Measurements from ENCODE around the gene DNAL4. TPM values are rescaled to one million over a fixed set of nuclear protein-coding genes. Genes with fewer than 3 reads are reported as not detected.

DNAL4 gene
- total RNA-seq, 2 experiments from 2014 or later, result 1.9 to 2.7 TPM

- Mint-ChIP-seq H3K36me3 (ENCODE audit: low read depth) (no peaks in the 10 kb centered on the region), H3K27ac (no peak overlapping the region)
- POLR2A ChIA-PET, result no interaction called here
Observed at GRCh38 chr22:38839686-38840085, 45.7 kb upstream of the DNAL4 start.

GRCh38 chr22:38837414-38837928, 43.5 kb upstream of the DNAL4 start:
- intact Hi-C loops (cut with DNase I, micrococcal nuclease), result no loop called here
- no peaks in the 10 kb centered on the region for H3K36me3 Mint-ChIP-seq (ENCODE audit: low read depth)
- Histone ChIP-seq H3K4me1 (ENCODE audit: insufficient read depth, low read length) (peaks cover 13% of the 10 kb centered on the region), H3K4me3 (ENCODE audit: low read length) (no peak overlapping the region), H3K27me3 (ENCODE audit: control insufficient read depth in 1 of 2, insufficient read depth in 2 of 2, low read length in 2 of 2) (peaks cover 3 to 10% of the 10 kb centered on the region in 2 experiments), H3K9me3 (ENCODE audit: control insufficient read depth in 1 of 2, insufficient read depth in 1 of 2, low read length in 2 of 2) (no peaks in the 10 kb centered on the region), H3K27ac (ENCODE audit: low read depth in 1 of 2, low read length in 2 of 2) (no peak overlapping the region), H3K36me3 (ENCODE audit: insufficient read depth, low read length) (no peaks in the 10 kb centered on the region)
- H3K9me3 Mint-ChIP-seq, result no peaks in the 10 kb centered on the region
- ChIA-PET CTCF (no interaction called here), POLR2A (no interaction called here)
- DNase-seq (no peak), ATAC-seq (ENCODE audit: poor library complexity) (no peak)
- no peak overlapping the region for H3K27ac Mint-ChIP-seq
- TF ChIP-seq CTCF (IDR thresholded peaks at IDR 0.05), result no peak
- peaks cover 18% of the 10 kb centered on the region for H3K27me3 Mint-ChIP-seq
- peaks cover 25% of the 10 kb centered on the region for H3K4me1 Mint-ChIP-seq (ENCODE audit: low read depth)
- no peak overlapping the region for H3K4me3 Mint-ChIP-seq

More at GRCh38 chr22:38839686-38840085, 45.7 kb upstream of the DNAL4 start:
- peaks cover 5 to 12% of the 10 kb centered on the region in 2 experiments for H3K27me3 ChIP-seq (ENCODE audit: control insufficient read depth in 1 of 2, insufficient read depth in 2 of 2, low read length in 2 of 2)
- Mint-ChIP-seq H3K9me3 (no peaks in the 10 kb centered on the region), H3K4me1 (ENCODE audit: low read depth) (peaks cover 30% of the 10 kb centered on the region), H3K4me3 (peak overlapping the region; percentile 25), H3K27me3 (peaks cover 21% of the 10 kb centered on the region)
- H3K27ac ChIP-seq (ENCODE audit: low read depth in 1 of 2, low read length in 2 of 2), result no peak overlapping the region
- peaks cover 24% of the 10 kb centered on the region for H3K4me1 ChIP-seq (ENCODE audit: insufficient read depth, low read length)
- CTCF ChIA-PET, result no interaction called here
- ATAC-seq (ENCODE audit: poor library complexity) (no peak), DNase-seq (no peak)
- no peaks in the 10 kb centered on the region for H3K36me3 ChIP-seq (ENCODE audit: insufficient read depth, low read length)
- no peak overlapping the region for H3K4me3 ChIP-seq (ENCODE audit: low read length)
- no peaks in the 10 kb centered on the region for H3K9me3 ChIP-seq (ENCODE audit: control insufficient read depth in 1 of 2, insufficient read depth in 1 of 2, low read length in 2 of 2)
- no peak for TF ChIP-seq CTCF (IDR thresholded peaks at IDR 0.05)
- intact Hi-C loops (cut with DNase I, micrococcal nuclease), result loop anchor here (2.0 to 5.0 kb wide), 4 partner anchors 41 to 107 kb away; partner anchors contain the start of gene SUN2 (in 1 of the 2)

GRCh38 chr22:38835888-38836301, 42.0 kb upstream of the DNAL4 start:
- DNase-seq (no peak), ATAC-seq (ENCODE audit: poor library complexity) (no peak)
- no peak for TF ChIP-seq CTCF (IDR thresholded peaks at IDR 0.05)
- Histone ChIP-seq H3K4me1 (ENCODE audit: insufficient read depth, low read length) (peaks cover 3% of the 10 kb centered on the region), H3K4me3 (ENCODE audit: low read length) (no peak overlapping the region), H3K27me3 (ENCODE audit: control insufficient read depth in 1 of 2, insufficient read depth in 2 of 2, low read length in 2 of 2) (no peaks in the 10 kb centered on the region), H3K9me3 (ENCODE audit: control insufficient read depth in 1 of 2, insufficient read depth in 1 of 2, low read length in 2 of 2) (no peaks in the 10 kb centered on the region), H3K36me3 (ENCODE audit: insufficient read depth, low read length) (no peaks in the 10 kb centered on the region), H3K27ac (ENCODE audit: low read depth in 1 of 2, low read length in 2 of 2) (no peak overlapping the region)
- H3K9me3 Mint-ChIP-seq, result no peaks in the 10 kb centered on the region
- H3K36me3 Mint-ChIP-seq (ENCODE audit: low read depth), result no peaks in the 10 kb centered on the region
- peaks cover 14% of the 10 kb centered on the region for H3K4me1 Mint-ChIP-seq (ENCODE audit: low read depth)
- intact Hi-C loops (cut with DNase I, micrococcal nuclease), result no loop called here
- H3K27me3 Mint-ChIP-seq, result peaks cover 11% of the 10 kb centered on the region
- H3K4me3 Mint-ChIP-seq, result no peak overlapping the region
- CTCF ChIA-PET, result no interaction called here
- H3K27ac Mint-ChIP-seq, result no peak overlapping the region
- POLR2A ChIA-PET, result no interaction called here
